GM18867 (cell line): ENCODE data around the gene CYB5A.
A peak's percentile ranks its signal among the peaks of the same experiment; 100 is the strongest.

Experiments used
- ATAC-seq: cut with Tn5 transposase; IDR thresholded peaks from one replicate; pipeline ENCODE4 v1.9.1; 2021; ENCODE audit warnings: mild to moderate bottlenecking, moderate library complexity; ENCODE audit not compliant: unreplicated experiment

CYB5A gene

DNA sequence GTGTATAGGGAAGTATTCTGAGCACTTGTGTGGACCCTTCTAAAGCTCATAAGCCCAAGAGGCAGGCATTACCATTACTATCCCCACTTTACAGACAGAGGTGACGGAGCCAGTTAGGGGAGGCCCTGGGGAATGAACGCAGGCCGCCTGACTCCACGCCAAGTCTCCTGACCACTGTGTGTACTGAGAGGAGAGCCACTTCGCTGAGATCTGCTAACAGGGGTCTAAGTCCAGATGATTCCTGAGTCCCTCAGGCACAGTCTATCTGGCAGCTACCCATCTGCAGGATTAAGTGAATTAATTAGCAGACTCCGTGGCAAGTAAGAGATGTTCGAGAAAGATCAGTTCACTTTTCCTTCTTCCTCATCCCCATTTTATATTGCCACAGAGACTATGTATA lies 13.7 kb downstream of the CYB5A start:
- ATAC-seq = no peak

DNA sequence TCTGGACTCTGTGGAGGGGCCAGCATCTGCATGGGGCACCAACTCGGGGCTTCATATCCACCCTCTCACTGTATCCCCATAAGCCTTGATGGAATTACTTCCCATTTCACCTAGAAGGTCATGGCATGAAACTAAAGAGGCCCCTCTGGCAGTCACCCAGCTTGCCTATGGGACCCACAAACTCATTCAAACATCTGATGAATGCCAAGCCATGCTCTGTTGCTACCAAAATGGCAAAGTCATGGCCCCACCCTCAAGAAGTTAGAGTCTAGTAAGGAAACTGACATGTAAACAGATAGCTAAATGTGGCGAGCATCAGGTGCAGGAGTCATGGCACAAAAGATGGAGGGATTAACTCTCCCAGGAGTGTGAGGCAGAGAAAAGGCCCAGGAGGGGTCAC lies 14.5 kb downstream of the CYB5A start:
- no peak for ATAC-seq

DNA sequence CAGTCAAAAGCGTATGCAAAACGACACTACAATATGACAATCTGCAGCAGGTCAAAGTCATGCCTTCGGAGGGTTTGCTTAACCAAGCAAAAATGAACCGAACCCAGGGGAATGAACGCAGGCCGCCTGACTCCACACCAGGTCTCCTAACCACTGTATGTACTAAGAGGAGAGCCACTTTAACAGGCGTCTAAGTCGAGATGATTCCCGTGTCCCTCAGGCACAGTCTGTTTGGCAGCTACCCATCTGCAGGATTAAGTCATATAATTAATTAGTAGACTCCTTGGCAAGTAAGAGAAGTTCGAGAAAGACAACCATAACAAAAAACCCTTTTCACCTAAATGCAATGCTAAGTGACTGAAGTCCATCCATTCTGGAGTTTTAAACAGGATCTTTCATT lies 15.2 kb downstream of the CYB5A start:
- ATAC-seq = no peak

DNA sequence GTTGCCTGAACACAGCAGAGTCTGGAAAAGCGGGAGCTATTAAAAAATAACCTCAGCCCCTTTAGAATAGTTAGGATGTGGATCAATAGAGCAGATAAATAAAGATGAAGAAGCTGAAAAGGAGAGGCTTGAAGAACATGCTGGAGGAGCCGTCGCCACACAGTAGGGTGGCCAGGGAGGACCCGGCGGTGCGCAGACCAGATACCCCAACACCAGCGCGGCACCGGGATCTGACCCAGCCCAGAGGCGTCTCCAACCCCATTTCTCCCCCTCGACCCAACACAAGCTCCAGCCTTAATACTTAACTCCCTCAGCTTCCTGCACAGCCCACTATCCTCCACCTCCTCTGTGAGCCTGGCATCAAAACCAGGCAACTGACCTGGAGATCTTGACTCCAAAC lies 16.0 kb downstream of the CYB5A start:
- no peak for ATAC-seq

DNA sequence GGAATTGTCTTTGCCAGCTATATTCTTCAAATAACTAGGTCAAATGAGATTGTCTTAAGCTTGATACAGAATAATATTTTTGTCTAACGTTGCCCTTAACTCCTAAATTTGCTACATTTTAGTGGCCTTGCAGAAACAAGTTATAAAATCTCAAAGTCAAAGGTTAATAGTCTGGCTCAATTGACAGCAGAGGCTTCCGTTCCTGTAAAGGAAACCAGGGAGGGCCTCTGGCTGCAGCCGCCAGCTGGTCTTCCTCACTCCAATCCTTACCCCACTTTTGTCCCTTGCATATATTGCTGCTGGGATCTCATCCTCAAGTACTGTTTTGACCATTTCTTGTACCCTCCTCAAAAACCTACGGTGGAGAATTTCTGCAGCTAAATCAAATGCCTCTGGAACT lies 17.1 kb downstream of the CYB5A start:
- ATAC-seq = no peak

DNA sequence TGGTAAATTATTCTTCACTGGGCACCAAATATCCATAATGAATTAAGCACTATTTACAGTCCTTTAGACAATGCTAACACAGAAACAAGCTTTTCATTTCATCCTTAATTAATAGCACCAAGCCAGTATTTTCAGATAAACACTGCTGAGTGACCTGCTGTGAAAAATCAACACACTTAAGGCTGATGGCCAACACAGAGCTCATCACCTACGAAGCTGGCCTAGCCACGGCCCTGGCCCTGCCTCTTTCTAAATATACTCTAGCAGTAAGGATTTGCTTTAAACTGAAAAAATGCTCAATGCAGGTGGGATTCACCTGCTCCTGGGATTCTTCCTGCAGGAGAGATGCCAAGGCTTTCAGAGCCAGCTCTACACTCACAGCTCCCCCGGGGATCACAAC lies 18.4 kb downstream of the CYB5A start:
- ATAC-seq = no peak

DNA sequence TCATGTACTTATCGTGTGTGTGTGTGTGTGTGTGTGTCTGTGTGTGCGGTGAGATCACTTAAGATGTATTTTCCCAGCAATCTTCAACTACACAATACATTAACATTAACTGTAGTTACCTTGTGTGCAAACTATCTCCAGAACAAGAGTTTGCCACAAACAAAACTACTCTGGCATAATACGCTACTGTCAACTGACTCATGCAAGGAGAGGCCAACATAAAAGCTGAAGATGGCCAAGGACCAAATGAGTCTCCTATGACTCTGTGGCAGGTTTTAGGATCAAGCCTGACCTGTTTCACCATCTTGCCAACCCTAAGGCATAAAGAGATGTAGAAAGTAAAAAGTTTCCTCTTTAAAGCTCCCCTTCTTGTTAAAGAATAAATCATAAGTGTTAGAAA lies 20.1 kb downstream of the CYB5A start:
- ATAC-seq = no peak

DNA sequence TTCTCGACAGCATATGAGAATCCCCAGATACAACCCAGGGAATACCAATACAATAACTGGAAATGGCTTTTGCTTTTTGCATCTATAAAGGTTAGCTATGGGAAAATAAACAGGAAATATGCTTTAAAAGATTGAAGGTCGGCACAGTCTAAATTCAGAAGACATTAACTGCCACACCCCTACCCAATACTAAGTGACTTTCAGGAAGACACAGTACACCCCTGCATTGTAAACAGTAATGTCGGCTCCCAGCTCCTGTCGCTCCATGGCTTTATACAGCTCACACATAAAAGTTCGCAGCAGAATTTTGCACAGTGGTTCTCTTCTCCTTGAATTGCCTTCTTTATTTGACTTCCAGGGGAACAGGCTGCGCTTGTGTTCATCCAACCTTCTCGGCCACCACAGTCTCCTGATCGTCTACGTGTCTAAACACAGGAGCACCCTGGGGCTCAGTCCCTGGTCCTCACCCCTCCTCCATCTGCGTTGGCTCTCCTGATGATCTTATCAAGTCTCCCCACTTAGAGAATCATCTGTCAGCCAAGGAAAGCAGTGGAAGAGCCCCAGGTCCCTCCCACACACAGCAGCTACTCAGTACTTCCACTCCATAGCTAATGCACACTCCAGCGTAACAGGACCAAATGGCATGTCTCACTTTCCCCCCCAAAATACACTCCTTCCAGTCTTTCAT lies 22.7 kb downstream of the CYB5A start:
- no peak for ATAC-seq

DNA sequence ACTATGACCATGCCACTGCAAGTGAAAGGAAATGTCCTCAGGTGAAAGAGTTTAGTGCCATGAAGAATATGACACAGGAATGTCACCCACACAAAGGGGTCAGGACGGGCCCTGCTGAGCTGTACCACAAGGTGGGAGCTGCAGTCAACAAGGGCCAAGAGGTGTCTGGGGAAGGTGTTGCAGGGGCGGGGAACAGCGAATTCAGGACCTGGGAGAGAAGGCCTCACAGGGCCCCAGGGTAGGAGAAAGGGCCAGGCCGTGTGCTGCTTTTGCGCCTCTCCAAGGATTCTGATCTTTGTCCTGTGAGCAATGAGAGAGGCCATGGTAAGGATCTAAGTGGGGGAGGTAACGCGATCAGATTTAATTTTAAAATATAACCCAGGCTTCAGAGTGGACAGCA lies 23.6 kb downstream of the CYB5A start:
- ATAC-seq = no peak

DNA sequence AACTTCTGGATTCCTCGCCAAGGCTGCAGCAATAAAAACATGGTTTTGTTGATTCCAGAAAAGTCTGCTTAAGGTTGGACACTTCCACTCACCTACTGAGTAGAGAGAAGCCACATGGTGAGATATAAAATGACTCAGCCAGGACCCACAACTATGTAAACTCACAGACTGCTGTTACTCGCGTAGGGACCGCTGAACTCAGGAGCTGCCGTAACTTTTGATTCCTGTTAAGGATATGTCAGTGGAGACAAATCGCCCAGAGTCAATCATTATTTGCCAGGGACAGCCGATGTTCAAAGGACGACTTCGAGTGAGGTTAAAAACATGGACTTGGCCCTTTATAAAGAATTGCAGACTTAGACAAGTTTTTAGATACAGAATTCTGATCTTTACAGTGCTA lies 25.6 kb downstream of the CYB5A start:
- ATAC-seq = no peak

DNA sequence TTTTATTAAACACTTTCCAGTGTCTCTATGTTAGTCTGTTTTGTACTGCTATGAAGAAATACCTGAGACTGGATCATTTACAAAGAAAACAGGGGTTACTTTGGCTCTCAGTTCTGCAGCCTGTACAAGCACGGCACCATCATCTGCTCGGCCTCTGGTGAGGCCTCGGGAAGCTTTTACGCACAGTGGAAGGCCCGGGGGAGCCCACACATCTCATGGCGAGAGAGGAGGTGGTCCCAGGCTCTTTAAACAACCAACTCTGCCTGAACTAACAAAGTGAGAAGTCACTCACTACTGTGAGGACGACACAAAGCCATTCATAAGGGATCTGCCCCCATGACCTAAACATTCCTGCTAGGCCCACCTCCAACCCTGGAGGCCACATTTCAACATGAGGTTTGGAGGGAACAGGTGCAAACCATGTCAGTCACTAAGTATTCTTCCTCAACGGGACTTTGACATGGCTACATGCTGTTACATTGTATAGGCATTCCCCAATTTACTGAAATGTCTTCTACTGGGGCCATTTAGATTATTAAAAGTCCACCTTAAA lies 26.1 kb downstream of the CYB5A start:
- ATAC-seq = no peak

DNA sequence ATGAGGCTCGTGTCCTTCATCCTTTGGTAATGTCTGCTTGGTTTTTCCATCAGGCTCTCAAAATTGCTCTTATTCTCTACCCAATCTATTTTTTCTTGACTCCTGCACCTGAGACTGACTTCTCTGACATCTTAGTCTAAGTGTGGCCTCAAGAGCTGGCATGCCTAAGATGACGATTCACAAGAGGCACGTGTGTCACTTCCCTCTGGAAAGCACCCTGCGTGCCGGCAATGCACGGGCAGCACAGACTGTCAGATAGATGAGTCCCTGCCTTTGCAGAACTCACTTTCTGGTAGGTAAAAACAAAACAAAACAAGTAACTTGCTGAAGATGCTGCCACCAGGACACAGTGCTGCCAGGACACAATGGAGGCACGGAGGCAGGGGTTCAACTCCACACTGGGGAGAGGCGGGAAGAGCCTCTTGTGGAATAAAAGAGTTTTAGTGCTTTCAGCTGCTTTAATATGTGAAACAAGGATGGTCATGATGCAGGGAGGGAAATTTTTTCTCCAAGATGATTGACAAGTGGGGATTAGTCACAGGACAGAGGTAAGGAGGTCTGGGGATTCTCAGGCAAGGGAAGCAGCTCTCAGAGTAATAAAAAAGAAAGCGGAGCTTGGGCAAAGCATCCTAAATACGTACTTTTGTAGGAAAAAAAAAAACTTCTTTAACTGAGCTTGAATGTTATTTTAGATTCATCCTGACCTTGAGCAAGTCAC lies 27.3 kb downstream of the CYB5A start:
- ATAC-seq = peak; percentile 93

DNA sequence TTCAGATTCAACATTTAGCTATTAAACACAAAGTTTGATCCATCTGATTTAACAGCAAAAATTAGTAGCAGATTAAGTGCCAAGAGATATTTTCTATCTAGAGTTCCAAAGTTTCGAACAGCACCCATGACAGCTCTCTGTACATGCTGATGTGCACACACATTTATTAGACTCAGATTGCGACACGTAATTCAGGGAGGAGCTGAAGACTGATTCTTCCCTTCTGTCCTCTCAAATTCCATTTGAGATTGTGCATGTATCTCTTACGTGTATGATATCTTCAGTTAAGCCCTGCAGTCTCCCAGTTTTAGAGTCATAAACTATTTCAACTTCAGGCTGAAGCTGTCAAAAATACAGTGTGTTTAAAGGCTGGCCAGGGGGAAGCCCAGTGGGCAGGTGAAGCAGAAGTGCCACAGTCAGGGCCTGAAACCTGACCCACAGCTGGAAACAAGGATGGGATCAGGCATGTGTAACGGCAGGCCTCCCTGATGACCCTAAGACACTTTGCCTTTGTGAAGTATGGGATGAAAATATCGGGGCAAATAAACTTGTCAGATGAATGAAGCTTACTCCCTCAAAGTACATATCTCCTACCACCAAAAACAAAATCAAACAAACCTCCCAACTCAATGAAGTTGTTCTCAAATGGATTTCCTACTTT lies 30.6 kb downstream of the CYB5A start:
- no peak for ATAC-seq

DNA sequence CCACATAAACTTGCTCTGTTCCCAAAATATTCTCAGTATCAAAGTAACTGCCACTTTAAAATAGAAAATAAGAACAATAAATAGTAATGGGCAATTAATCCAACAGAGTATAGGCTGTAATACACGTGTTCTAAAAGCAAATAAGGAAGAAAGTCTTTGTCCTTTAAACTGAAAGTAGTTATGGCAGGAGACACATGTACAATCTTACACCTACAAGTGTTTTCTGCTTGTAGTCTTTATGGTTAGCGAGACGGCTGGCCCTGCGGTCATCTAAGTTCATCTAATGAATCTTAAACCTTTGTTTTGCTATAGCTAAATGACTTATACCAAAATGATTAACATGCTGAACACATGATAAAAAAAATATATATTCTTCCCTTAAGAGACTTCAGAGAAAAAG lies 32.4 kb downstream of the CYB5A start:
- ATAC-seq = no peak

DNA sequence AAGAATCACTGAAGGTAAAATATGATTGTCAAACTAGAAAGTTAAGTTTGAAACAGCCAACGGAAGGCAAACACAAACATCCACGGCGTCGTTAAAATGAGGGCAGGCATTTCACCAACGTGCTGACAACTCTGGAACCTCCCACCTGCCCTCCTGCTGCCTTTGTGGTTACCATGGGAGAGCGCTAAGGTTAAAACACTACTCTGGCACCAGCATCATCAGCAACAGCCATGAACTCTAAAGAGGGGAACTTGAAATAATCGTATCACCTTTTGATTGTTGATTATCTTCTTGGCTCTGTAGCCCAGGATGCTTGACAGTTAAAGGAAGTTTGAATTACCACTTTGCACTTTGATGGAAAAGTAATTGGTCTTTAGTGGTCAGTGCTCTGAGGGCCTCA lies 34.7 kb downstream of the CYB5A start:
- no peak for ATAC-seq

DNA sequence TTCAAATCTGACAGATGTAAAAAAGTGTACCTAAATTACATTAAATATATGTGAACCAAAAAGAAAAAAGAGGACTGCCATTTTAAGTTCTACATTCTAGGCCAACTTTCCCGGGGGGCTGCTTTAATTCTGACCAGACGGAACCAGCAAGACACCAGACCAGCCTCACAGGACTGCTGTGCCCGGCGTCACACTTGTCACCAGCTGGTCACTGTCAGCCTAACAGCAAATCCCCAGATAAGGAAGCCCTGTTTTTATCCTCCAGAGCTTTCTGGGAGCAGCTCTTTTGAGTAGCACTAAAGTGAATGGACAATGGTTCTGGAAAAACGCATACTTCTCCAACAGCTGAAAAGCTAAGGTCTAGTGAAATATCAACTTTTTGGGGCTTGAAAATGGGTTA lies 35.6 kb downstream of the CYB5A start:
- ATAC-seq = no peak

DNA sequence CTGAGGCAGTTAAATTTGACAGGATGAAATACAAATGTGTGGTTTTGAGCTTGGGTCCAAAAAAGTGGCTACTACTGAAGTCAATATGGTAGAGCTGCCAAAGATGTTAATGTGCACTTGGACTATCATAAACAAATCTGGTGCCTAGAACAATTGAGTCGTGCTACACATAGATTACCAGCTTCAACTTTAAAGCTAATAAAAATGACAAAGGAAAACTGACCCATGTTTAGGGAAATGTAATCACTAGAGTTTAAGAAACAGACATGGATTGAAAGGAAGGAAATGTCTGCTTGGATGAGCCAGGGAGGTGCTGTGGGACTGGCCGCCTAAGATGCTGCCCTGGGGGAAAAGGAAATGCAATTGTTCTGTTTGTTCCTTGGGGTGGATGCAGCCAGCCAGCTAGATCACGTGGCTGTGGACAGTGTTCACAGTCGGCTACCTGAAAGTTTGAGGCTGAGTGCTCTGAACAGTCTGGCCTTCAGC lies 36.6 kb downstream of the CYB5A start:
- no peak for ATAC-seq

DNA sequence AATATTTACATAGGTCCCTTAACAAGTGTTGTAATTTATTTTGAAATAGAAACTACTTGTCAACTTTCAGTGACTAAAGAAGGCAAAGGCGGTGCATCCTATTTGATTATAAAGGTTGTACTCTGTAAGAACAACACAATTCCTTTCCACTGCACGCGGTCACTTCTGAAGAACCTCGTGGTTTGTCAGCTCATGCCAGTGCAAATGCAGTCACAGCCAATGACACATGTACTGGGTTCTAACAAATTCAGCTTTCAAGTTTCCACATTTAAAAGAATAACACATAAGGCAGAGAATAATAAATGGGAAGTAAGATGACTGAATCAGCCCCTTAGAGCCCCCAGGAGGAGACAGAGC lies 39.7 kb downstream of the CYB5A start:
- no peak for ATAC-seq

DNA sequence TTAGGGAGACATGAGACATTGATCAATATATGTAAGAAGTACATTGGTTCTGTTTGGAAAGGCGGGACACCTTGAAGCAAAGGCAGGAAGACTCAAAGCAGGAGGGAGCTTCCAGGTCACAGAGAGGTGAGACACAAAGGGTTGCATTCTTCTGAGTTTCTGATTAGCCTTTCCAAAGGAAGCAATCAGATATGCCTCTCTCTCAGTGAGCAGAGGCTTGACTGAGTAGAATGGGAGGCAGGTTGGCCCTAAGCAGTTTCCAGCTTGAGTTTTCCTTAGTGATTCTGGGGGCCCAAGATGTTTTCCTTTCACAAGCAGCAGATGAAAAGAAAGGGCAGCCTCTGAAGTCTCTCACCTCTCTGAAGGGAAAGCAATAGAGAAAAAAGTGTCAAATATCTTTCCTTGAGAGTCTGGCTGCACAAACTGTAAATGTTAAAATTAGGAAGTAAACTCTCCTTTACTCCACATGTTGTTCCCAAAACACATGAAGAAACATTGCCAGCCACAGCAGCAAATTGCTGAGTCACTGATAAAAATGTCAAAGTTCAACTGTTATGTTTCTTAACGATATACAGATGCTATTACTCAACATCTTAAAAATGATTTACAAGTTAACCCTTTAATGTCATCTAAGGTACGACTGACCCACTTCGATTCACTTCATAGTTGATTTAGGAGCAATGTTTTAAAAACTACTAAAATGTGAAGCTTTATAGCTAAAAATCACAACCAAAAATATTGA lies 40.3 kb downstream of the CYB5A start:
- no peak for ATAC-seq

DNA sequence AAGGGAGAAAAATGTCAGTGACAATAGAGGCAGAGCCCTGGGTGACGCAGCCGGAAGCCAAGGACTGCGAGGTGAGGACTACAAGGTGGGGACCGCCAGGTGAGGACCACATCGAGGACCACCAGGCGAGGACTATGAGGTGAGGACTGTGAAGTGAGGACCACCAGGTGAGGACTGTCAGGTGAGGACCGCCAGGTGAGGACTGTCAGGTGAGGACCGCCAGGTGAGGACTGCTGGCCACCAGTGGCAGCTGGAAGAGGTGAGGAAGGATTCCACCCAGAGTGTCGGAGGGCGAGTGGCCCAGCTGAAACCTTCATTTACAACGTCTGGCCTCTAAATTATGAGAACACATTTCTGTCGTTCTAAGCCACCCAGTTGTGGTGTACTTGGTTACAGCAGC lies 41.6 kb downstream of the CYB5A start:
- ATAC-seq = no peak
